Mesenteric fat pad (tissue), 1 donor: ENCODE measurements around the gene HM13. TPM values are rescaled to one million over a fixed set of nuclear protein-coding genes. Genes with fewer than 3 reads are reported as not detected.
"Not testable (repeated sequence)": the region's sequence is repeated elsewhere in the genome, so short reads cannot be mapped to it uniquely, and the experiment has no call there.

Source experiments
- DNase-seq: peaks from one replicate; pipeline ENCODE4 v3.0.0-alpha.2; 2020; ENCODE audit warnings: low spot score
- total RNA-seq: library from RNA; stranded (reverse); fragmentation: NEBNext Ultra II Directional; extraction: Animal tissue kit (Norgen Biotek cat#: 25700); gene quantifications from one replicate; pipeline ENCODE4 v1.2.1, GENCODE V29; 2021
- donor health status: DM: yes; HTN: yes; CAD: no.

HM13 gene
- total RNA-seq, 1 donor from 2014 or later: 186 TPM

- not testable (repeated sequence) for DNase-seq
Observed at GRCh38 chr20:31579941-31580651, 65.9 kb downstream of the HM13 start.

GRCh38 chr20:31580706-31581105 lies 66.5 kb downstream of the HM13 start:
- no peak for DNase-seq

GRCh38 chr20:31581391-31581790 lies 67.1 kb downstream of the HM13 start:
- no peak for DNase-seq

- DNase-seq: no peak
Observed at GRCh38 chr20:31587545-31588389, 73.5 kb downstream of the HM13 start.

- no peak for DNase-seq
Observed at GRCh38 chr20:31590717-31591225, 76.5 kb downstream of the HM13 start.

- DNase-seq: no peak
Observed at GRCh38 chr20:31593221-31594001, 79.2 kb downstream of the HM13 start.

GRCh38 chr20:31594002-31594557 lies 79.8 kb downstream of the HM13 start:
- DNase-seq: no peak

GRCh38 chr20:31594558-31595379 lies 80.5 kb downstream of the HM13 start:
- no peak for DNase-seq

- DNase-seq: no peak
Observed at GRCh38 chr20:31595380-31595653, 81.1 kb downstream of the HM13 start.

GRCh38 chr20:31595654-31596411 lies 81.6 kb downstream of the HM13 start:
- DNase-seq: peak; percentile 97

- DNase-seq: not testable (repeated sequence)
Observed at GRCh38 chr20:31596412-31596715, 82.1 kb downstream of the HM13 start.

- no peak for DNase-seq
Observed at GRCh38 chr20:31596831-31597480, 82.7 kb downstream of the HM13 start.

- DNase-seq: no peak
Observed at GRCh38 chr20:31597481-31597855, 83.2 kb downstream of the HM13 start.

GRCh38 chr20:31602431-31602778 lies 88.2 kb downstream of the HM13 start:
- DNase-seq: no peak

GRCh38 chr20:31602779-31603441 lies 88.7 kb downstream of the HM13 start:
- DNase-seq: no peak

GRCh38 chr20:31603822-31604566 lies 89.8 kb downstream of the HM13 start:
- peak; percentile 98 for DNase-seq

- DNase-seq: no peak
Observed at GRCh38 chr20:31604567-31605030, 90.4 kb downstream of the HM13 start.
